ENCODE measurements around the gene HABP4.

Gene HABP4

GRCh38 chr9:96419691-96419969, 30.3 kb upstream of the HABP4 start:
- ChIA-PET CTCF (interaction anchor here (1.1 to 1.5 kb wide), 2 partner anchors 198 to 237 kb away, joined by 3 read pairs; no protein-coding TSS in a partner anchor), POLR2A (interaction anchor here (0.7 kb wide), 1 partner anchor 16 kb away, joined by 3 read pairs; no protein-coding TSS in a partner anchor)
- H3K4me3 ChIP-seq (ENCODE audit: low read depth, low read length): peak overlapping the region; percentile 71
- no peak for DNase-seq (ENCODE audit: low read depth, low spot score)
- no peak for TF ChIP-seq CTCF (IDR thresholded peaks at IDR 0.05; ENCODE audit: insufficient read depth, low read length, missing control alignments)

GRCh38 chr9:96420468-96421219, 29.3 kb upstream of the HABP4 start:
- no peak overlapping the region for H3K4me3 ChIP-seq (ENCODE audit: low read depth, low read length)
- ChIA-PET CTCF (interaction anchor here (1.2 kb wide), 1 partner anchor 189 kb away, joined by 3 read pairs; no protein-coding TSS in a partner anchor), POLR2A (no interaction called here)
- TF ChIP-seq CTCF (IDR thresholded peaks at IDR 0.05; ENCODE audit: insufficient read depth, low read length, missing control alignments): no peak
- peak; percentile 86 for DNase-seq (ENCODE audit: low read depth, low spot score)

GRCh38 chr9:96423322-96423984, 26.5 kb upstream of the HABP4 start:
- no peak for DNase-seq (ENCODE audit: low read depth, low spot score)
- ChIA-PET CTCF (interaction anchor here (1.5 kb wide), 1 partner anchor 243 kb away, joined by 3 read pairs; no protein-coding TSS in a partner anchor), POLR2A (no interaction called here)
- no peak for TF ChIP-seq CTCF (IDR thresholded peaks at IDR 0.05; ENCODE audit: insufficient read depth, low read length, missing control alignments)
- H3K4me3 ChIP-seq (ENCODE audit: low read depth, low read length): no peak overlapping the region

- DNase-seq (ENCODE audit: low read depth, low spot score): no peak
- TF ChIP-seq CTCF (IDR thresholded peaks at IDR 0.05; ENCODE audit: insufficient read depth, low read length, missing control alignments): no peak
- ChIA-PET POLR2A (no interaction called here), CTCF (no interaction called here)
- H3K4me3 ChIP-seq (ENCODE audit: low read depth, low read length): no peak overlapping the region
Measured at GRCh38 chr9:96423985-96424336, 26.0 kb upstream of the HABP4 start.

- ChIA-PET CTCF (no interaction called here), POLR2A (no interaction called here)
- H3K4me3 ChIP-seq (ENCODE audit: low read depth, low read length): no peak overlapping the region
- TF ChIP-seq CTCF (IDR thresholded peaks at IDR 0.05; ENCODE audit: insufficient read depth, low read length, missing control alignments): no peak
- DNase-seq (ENCODE audit: low read depth, low spot score): no peak
Measured at GRCh38 chr9:96425500-96426169, 24.3 kb upstream of the HABP4 start.

GRCh38 chr9:96429732-96430131, 20.2 kb upstream of the HABP4 start:
- ChIA-PET CTCF (interaction anchor here (1.4 kb wide), 1 partner anchor 9 kb away, joined by 3 read pairs; no protein-coding TSS in a partner anchor), POLR2A (no interaction called here)
- TF ChIP-seq CTCF (IDR thresholded peaks at IDR 0.05; ENCODE audit: insufficient read depth, low read length, missing control alignments): no peak

More at GRCh38 chr9:96429732-96430131, 20.2 kb upstream of the HABP4 start:
- DNase-seq (ENCODE audit: low read depth, low spot score): no peak
- H3K4me3 ChIP-seq (ENCODE audit: low read depth, low read length): no peak overlapping the region

Measured in AG04449 (cell line).